Adrenal gland (tissue), 5 donors: ENCODE results near the gene SYNGR1.
"Not testable (repeated sequence)": the region's sequence is repeated elsewhere in the genome, so short reads cannot be mapped to it uniquely, and the experiment has no call there.

ENCODE experiments used
- CTCF ChIP-seq, 6 experiments: fragments of 450-650 bp in 4 of 6; fragments of 200-600 bp in 2 of 6; sonication (generic) in 1 of 6; IDR thresholded peaks; 1 replicate in 5 of 6; 2 replicates in 1 of 6; pipeline versions ENCODE4 v1.5.1 to v1.8.0; 2016 to 2021; ENCODE audit warnings: antibody characterized with exemption in 6 of 6, mild to moderate bottlenecking in 2 of 6, moderate library complexity in 1 of 6
- POLR2A ChIP-seq, 2 donors: fragments of 450-650 bp; IDR thresholded peaks; one replicate each; pipeline ENCODE4 v1.6.1; 2017; ENCODE audit warnings: antibody characterized with exemption in 2 of 2, mild to moderate bottlenecking in 2 of 2, moderate library complexity in 1 of 2
- donor health status: DM: no; HTN: no; CAD: no.

DNA sequence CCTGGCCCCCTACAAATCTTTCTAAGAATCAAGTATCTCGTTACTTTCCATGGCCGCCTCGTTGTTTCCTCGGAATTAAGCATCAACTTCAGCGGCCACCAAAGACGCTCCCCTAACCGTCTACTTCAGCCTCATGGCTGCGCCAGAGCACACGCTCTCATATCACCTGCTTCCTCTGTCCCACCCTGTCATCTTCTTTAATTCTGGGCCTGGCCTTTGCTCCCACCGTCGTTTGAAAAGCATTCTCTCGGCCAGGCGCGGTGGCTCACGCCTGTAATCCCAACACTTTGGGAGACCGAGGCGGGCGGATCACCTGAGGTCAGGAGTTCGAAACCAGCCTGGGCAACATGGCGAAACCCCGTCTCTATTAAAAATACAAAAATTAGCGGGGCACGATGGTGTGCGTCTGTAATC lies 29.2 kb upstream of the SYNGR1 start:
- TF ChIP-seq CTCF, POLR2A (IDR thresholded peaks at IDR 0.05): not testable (repeated sequence)
